Thyroid gland (tissue), 4 donors: ENCODE measurements around the gene ZNF580. TPM values are rescaled to one million over a fixed set of nuclear protein-coding genes. Genes with fewer than 3 reads are reported as not detected.

Experiments used
- DNase-seq, 2 donors: peaks; one replicate each; pipeline ENCODE4 v3.0.0-alpha.2; 2019
- H3K27ac ChIP-seq, 3 donors: fragments of 200-600 bp; sonication (generic); 1 replicate in 2 of 3; 2 replicates in 1 of 3; pipeline ENCODE4 v1.5.1; 2016 to 2019; ENCODE audit warnings: mild to moderate bottlenecking in 1 of 3, moderate library complexity in 1 of 3
- H3K27me3 ChIP-seq: fragments of 200-600 bp; sonication (generic); one replicate; pipeline ENCODE4 v1.5.1; 2019
- H3K36me3 ChIP-seq, 2 donors: fragments of 200-600 bp; sonication (generic); one replicate each; pipeline ENCODE4 v1.5.1; 2016 to 2019
- H3K4me1 ChIP-seq, 2 donors: fragments of 200-600 bp; sonication (generic); one replicate each; pipeline ENCODE4 v1.5.1; 2017 to 2019
- H3K4me3 ChIP-seq, 3 donors: fragments of 200-600 bp; sonication (generic); replicated peaks in 1 of 3; 1 replicate in 2 of 3; 2 replicates in 1 of 3; pipeline ENCODE4 v1.5.1; 2016; ENCODE audit warnings: mild to moderate bottlenecking in 1 of 3
- H3K9me3 ChIP-seq: fragments of 200-600 bp; sonication (generic); one replicate; pipeline ENCODE4 v1.5.1; 2017
- CTCF ChIP-seq, 6 experiments: fragments of 200-600 bp in 3 of 6; fragments of 450-650 bp in 3 of 6; sonication (generic) in 3 of 6; IDR thresholded peaks; one replicate each; pipeline ENCODE4 v1.5.1; 2016 to 2019; ENCODE audit warnings: antibody characterized with exemption in 6 of 6, mild to moderate bottlenecking in 2 of 6, inconsistent platforms in 1 of 6, moderate library complexity in 1 of 6
- POLR2A ChIP-seq, 2 donors: fragments of 450-650 bp; IDR thresholded peaks; one replicate each; pipeline ENCODE4 v1.6.1; 2017; ENCODE audit warnings: antibody characterized with exemption in 2 of 2, mild to moderate bottlenecking in 2 of 2, moderate library complexity in 1 of 2
- WGBS, 2 donors: methylation state at CpG; one replicate each; pipeline ENCODE4 v1.1.5; 2017; 5-methylcytosine and 5-hydroxymethylcytosine counted together
- intact Hi-C: fragments of 100-400 bp; cut with DNase I; formaldehyde crosslinking; loops from one replicate; pipeline ENCODE4 v1.15.1; 2023
- total RNA-seq, 4 donors: library from RNA; depleted of rRNA; stranded (reverse); fragments of >200 nt; gene quantifications; one replicate each; pipeline ENCODE4 v1.2.3, GENCODE V29; 2016

ZNF580 gene
- total RNA-seq, 4 donors from 2014 or later = 29.9 to 61.1 (median 44.8) TPM

- H3K27ac ChIP-seq = no peak overlapping the region
- no peak for DNase-seq
- H3K36me3 ChIP-seq = peaks cover 41 to 47% of the 10 kb centered on the region in 2 donors
These were observed 44.3 kb downstream of the ZNF580 start for GRCh38 chr19:55684946-55685681.

GRCh38 chr19:55685776-55686175, 45.0 kb downstream of the ZNF580 start:
- Histone ChIP-seq H3K9me3 (no peaks in the 10 kb centered on the region), H3K4me3 (no peak overlapping the region), H3K4me1 (peaks cover 9 to 14% of the 10 kb centered on the region in 2 donors), H3K36me3 (peaks cover 43 to 52% of the 10 kb centered on the region in 2 donors), H3K27me3 (no peaks in the 10 kb centered on the region), H3K27ac (no peak overlapping the region)
- 97 to 100% methylated on average over 2 to 6 of the region's 6 CpGs for WGBS, 2 donors
- TF ChIP-seq CTCF (IDR thresholded peaks at IDR 0.05) = no peak
- TF ChIP-seq POLR2A (IDR thresholded peaks at IDR 0.05) = no peak
- DNase-seq = no peak
- intact Hi-C loops = no loop called here

More at GRCh38 chr19:55684946-55685681, 44.3 kb downstream of the ZNF580 start:
- 96 to 97% methylated on average over 60 of the region's 60 CpGs for WGBS, 2 donors
- H3K27me3 ChIP-seq = no peaks in the 10 kb centered on the region
- intact Hi-C loops = no loop called here
- TF ChIP-seq POLR2A (IDR thresholded peaks at IDR 0.05) = no peak
- no peak for TF ChIP-seq CTCF (IDR thresholded peaks at IDR 0.05)
- H3K4me1 ChIP-seq = peaks cover 9 to 18% of the 10 kb centered on the region in 2 donors
- no peaks in the 10 kb centered on the region for H3K9me3 ChIP-seq
- H3K4me3 ChIP-seq = no peak overlapping the region

- no peaks in the 10 kb centered on the region for H3K9me3 ChIP-seq
- no peak for DNase-seq
- H3K4me3 ChIP-seq = no peak overlapping the region
- 90 to 92% methylated on average over 29 of the region's 29 CpGs for WGBS, 2 donors
- H3K4me1 ChIP-seq = peaks cover 3 to 8% of the 10 kb centered on the region in 2 donors
- H3K27me3 ChIP-seq = no peaks in the 10 kb centered on the region
- TF ChIP-seq CTCF (IDR thresholded peaks at IDR 0.05) (no peak), POLR2A (IDR thresholded peaks at IDR 0.05) (no peak)
- intact Hi-C loops = no loop called here
- no peak overlapping the region for H3K27ac ChIP-seq
- H3K36me3 ChIP-seq = peaks cover 48 to 55% of the 10 kb centered on the region in 2 donors
These were observed 45.7 kb downstream of the ZNF580 start for GRCh38 chr19:55686311-55687050.

- DNase-seq = no peak
- no peak overlapping the region for H3K4me3 ChIP-seq
- H3K4me1 ChIP-seq = no peaks in the 10 kb centered on the region
- H3K9me3 ChIP-seq = no peaks in the 10 kb centered on the region
- 90% methylated on average over 21 of the region's 22 CpGs for WGBS, 2 donors
- intact Hi-C loops = no loop called here
- no peaks in the 10 kb centered on the region for H3K27me3 ChIP-seq
- no peak overlapping the region for H3K27ac ChIP-seq
- TF ChIP-seq CTCF (IDR thresholded peaks at IDR 0.05) = no peak
- no peak for TF ChIP-seq POLR2A (IDR thresholded peaks at IDR 0.05)
- H3K36me3 ChIP-seq = peaks cover 55 to 57% of the 10 kb centered on the region in 2 donors
These were observed 46.7 kb downstream of the ZNF580 start for GRCh38 chr19:55687281-55688201.
